NB4 (cell line): ENCODE measurements around the gene SMAD9.

Experiments
- CTCF ChIP-seq: IDR thresholded peaks from one replicate; pipeline ENCODE4 v1.5.1; 2012; ENCODE audit warnings: low read depth, low read length
- POLR2A ChIP-seq: IDR thresholded peaks from 2 replicates; pipeline ENCODE4 v1.6.1; 2011; ENCODE audit warnings: mild to moderate bottlenecking; ENCODE audit not compliant: insufficient read length; ENCODE audit errors: extremely low read depth
- TF ChIP-seq, protein P1 (sequence below): IDR thresholded peaks from 2 replicates; pipeline ENCODE4 v1.6.1; 2011; ENCODE audit warnings: low read depth, low read length

- TF ChIP-seq CTCF, result no peak
- no peak for TF ChIP-seq POLR2A
- TF ChIP-seq, protein P1, sequence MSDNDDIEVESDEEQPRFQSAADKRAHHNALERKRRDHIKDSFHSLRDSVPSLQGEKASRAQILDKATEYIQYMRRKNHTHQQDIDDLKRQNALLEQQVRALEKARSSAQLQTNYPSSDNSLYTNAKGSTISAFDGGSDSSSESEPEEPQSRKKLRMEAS, result no peak
Observed at GRCh38 chr13:36959456-36960116, 39.5 kb upstream of the SMAD9 start.
